Activated CD4-positive, alpha-beta T cell treated with anti-CD3 and anti-CD28 coated beads, Interleukin-2, amount 10 ng/mL, durations not matched to agents 7 days and 5 days (primary cell): Measurements from ENCODE around the gene FAM120B. TPM values are rescaled to one million over a fixed set of nuclear protein-coding genes. Genes with fewer than 3 reads are reported as not detected.
A peak's percentile ranks its signal among the peaks of the same experiment; 100 is the strongest.

Experiments
- CTCF ChIA-PET: fragments of 350-600 bp; sonication (Branson Sonifier 250); formaldehyde crosslinking; loops from one replicate; lab custom pipeline; 2021; ENCODE audit warnings: antibody characterized with exemption; lab: Charles Lee
- POLR2A ChIA-PET: fragments of 350-600 bp; sonication (Branson Sonifier 250); formaldehyde crosslinking; loops from one replicate; lab custom pipeline; 2021; ENCODE audit warnings: antibody characterized with exemption; lab: Charles Lee
- DNase-seq: peaks from one replicate; pipeline ENCODE4 v3.0.0-alpha.2; 2020
- H3K27ac Mint-ChIP-seq: one replicate; pipeline ENCODE4 v1.8.0; 2021; ENCODE audit warnings: mild to moderate bottlenecking, moderate library complexity, mixed read lengths
- H3K27me3 Mint-ChIP-seq: one replicate; pipeline ENCODE4 v1.8.0; 2021; ENCODE audit warnings: mixed read lengths
- H3K36me3 Mint-ChIP-seq: one replicate; pipeline ENCODE4 v1.8.0; 2021; ENCODE audit warnings: low read depth, mixed read lengths
- H3K4me1 Mint-ChIP-seq: one replicate; pipeline ENCODE4 v1.8.0; 2021; ENCODE audit warnings: mixed read lengths
- H3K4me3 Mint-ChIP-seq: one replicate; pipeline ENCODE4 v1.8.0; 2021; ENCODE audit warnings: mild to moderate bottlenecking, moderate library complexity, mixed read lengths
- H3K9me3 Mint-ChIP-seq: one replicate; pipeline ENCODE4 v1.8.0; 2021; ENCODE audit warnings: mixed read lengths
- total RNA-seq, 2 experiments: library from RNA; stranded (reverse); gene quantifications; one replicate each; pipeline ENCODE4 v1.2.3, GENCODE V29; 2021

Gene FAM120B
- total RNA-seq, 2 experiments from 2014 or later, result 29.8 to 33.0 TPM

DNA sequence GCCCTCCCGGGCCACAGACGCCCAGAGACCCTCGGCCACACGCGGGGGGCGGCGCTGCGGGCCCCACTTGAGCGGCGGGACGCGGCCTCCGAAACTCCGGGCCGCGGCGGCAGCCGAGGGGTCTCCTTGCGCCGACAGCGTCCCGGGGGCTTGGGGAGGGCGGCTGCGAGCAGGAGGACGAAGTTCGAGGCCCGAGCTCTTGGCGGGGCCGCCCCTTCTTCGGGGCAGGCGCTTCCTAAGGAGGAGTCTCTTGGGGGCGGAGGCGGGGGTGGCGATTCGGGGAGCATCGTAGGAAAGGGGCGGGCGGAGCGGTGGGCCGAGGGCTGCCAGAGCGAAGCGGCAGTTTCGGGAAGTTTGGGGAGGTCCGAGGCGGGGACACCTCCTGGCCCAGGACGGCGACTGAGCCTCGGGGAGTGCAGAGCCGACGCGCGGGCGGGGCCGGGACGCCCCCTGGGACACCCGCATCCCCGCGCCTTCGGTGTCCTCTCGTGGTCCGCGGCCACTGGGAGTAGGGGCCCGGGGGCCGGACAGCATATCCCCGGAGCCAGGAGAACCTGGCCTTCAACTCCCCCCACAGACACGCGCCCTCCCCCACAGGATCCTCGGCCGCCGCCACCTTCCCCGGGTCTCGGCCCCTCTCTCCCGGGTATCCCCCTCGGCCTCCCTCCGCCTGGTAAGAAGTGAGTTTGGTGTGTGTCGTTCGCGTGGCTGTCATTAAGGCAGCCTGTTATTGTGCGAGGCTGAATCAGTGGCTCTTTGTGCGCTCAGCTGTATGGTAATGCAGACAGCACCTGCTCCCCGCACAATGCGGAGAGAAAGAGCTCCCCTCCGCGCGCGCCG is 15.1 kb upstream of the FAM120B start:
- H3K27me3 Mint-ChIP-seq, result peaks cover 73% of the 10 kb centered on the region
- peak overlapping the region; percentile 47 for H3K27ac Mint-ChIP-seq
- CTCF ChIA-PET, result interaction anchor here (1.6 to 1.7 kb wide), 2 partner anchors 13 to 18 kb away, joined by 5 to 6 read pairs; no protein-coding TSS in a partner anchor
- peak; percentile 48 for DNase-seq
- H3K9me3 Mint-ChIP-seq, result no peaks in the 10 kb centered on the region
- POLR2A ChIA-PET, result no interaction called here
- peak overlapping the region; percentile 65 for H3K4me3 Mint-ChIP-seq
- H3K36me3 Mint-ChIP-seq, result peaks cover 2% of the 10 kb centered on the region
- peaks cover 46% of the 10 kb centered on the region for H3K4me1 Mint-ChIP-seq

DNA sequence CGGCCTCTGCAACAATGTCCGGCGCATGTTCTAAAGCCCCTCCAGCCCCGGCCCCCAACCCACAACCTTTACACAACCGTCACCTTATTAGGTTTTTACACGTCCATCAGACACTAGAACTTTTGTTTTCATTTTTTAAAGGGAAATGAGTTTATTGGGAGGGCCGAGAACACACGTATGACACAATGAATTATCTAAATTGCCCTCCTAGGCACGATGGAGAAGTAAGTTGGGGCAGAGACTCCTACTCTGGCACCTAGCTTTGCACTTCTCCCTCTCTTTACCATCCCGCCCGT is 14.5 kb upstream of the FAM120B start:
- peaks cover 67% of the 10 kb centered on the region for H3K27me3 Mint-ChIP-seq
- peak overlapping the region; percentile 65 for H3K4me3 Mint-ChIP-seq
- H3K9me3 Mint-ChIP-seq, result no peaks in the 10 kb centered on the region
- peaks cover 2% of the 10 kb centered on the region for H3K36me3 Mint-ChIP-seq
- POLR2A ChIA-PET, result no interaction called here
- DNase-seq, result no peak
- CTCF ChIA-PET, result interaction anchor here (1.6 to 1.7 kb wide), 2 partner anchors 12 to 18 kb away, joined by 5 to 6 read pairs; no protein-coding TSS in a partner anchor
- H3K4me1 Mint-ChIP-seq, result peaks cover 42% of the 10 kb centered on the region
- H3K27ac Mint-ChIP-seq, result no peak overlapping the region

DNA sequence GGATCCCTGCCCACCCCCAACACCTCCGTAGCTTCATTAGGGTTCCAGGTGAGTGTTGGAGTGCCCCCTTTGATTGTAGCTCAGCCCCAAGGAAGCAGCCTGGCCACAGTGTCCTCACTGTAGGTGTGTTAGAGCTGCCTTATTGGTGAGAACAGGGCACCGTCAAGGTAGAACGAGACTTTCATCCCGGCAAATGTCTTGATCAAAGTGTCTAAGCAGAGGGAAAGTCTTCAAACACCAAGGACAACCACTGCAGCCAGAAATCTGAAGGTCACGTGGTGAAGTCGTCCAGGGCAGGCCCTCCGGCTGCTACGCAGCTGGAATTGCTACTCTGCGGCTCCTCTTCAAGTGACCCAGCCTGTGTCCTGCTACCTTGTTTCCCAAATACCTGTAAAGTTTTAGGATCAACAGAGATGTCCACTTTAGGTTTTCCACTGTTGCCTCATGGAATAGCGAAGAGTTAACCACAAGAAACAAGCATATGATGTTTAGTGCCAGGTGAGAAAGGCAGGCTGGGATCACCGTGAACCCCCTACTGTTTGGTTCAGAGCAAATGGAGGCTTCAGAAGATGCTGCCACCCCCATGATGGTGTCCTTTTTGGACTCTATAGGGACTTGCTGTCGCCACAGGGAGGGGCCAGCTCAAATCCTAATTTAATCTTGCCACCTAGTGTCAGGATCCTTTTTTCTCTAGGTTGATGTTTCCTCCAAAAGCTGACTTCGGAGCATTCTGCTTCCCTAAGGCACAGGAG is 14.0 kb upstream of the FAM120B start:
- H3K4me1 Mint-ChIP-seq, result peaks cover 42% of the 10 kb centered on the region
- no peak for DNase-seq

DNA sequence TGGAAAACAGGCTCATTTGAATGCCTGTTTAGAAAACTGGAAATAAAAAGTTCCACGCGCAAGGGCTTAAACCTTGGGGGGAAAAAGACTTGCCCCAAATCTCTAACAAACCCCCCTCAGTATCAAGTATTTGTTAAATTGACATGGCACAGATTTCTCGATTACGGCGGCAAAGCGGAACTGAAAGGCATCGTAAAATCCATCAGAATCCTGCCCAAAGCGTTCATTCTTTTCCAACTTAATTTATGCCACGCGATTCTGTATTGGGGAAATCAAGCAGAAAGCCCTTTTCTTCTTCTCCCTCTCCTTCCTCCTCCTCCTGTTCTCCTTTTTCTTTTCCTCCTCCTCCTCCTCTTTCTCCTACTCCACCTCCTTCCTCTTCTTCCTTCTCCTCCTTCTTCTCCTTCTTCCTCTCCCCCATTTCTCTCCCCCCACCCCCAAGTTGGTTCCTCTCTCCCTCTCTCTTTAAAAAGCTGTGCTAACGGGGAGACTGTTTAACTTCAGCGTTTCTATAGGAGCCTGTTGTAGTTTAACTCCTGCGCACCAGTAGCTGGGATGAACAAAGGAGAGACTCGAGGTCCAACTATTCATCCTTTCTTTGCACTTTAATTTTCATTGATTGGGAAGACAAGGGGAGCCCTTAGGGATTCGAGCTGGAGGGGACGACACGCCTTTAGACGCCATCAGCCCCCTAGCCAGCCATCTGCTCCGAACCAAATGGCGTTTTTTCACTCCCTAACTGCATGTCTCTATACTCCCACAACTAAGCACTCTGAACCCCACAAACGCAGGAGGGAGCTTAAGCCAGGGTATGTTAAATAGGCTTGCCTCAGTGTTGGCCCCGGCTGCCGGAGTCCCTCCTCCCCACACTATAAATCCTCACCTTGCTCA is 13.0 kb upstream of the FAM120B start:
- H3K27ac Mint-ChIP-seq, result no peak overlapping the region
- H3K36me3 Mint-ChIP-seq, result peaks cover 2% of the 10 kb centered on the region
- peaks cover 37% of the 10 kb centered on the region for H3K4me1 Mint-ChIP-seq
- no peaks in the 10 kb centered on the region for H3K9me3 Mint-ChIP-seq
- ChIA-PET POLR2A (interaction anchor here (0.5 kb wide), 1 partner anchor 109 kb away, joined by 8 read pairs; no protein-coding TSS in a partner anchor), CTCF (interaction anchor here (0.6 to 1.7 kb wide), 3 partner anchors 10 to 12 kb away, joined by 3 to 8 read pairs (median 5); no protein-coding TSS in a partner anchor)
- peaks cover 71% of the 10 kb centered on the region for H3K27me3 Mint-ChIP-seq
- H3K4me3 Mint-ChIP-seq, result no peak overlapping the region
- no peak for DNase-seq

More for the DNA sequence above, 14.0 kb upstream of the FAM120B start:
- Mint-ChIP-seq H3K9me3 (no peaks in the 10 kb centered on the region), H3K4me3 (no peak overlapping the region), H3K36me3 (peaks cover 2% of the 10 kb centered on the region), H3K27ac (no peak overlapping the region), H3K27me3 (peaks cover 70% of the 10 kb centered on the region)
- CTCF ChIA-PET, result interaction anchor here (1.6 to 1.7 kb wide), 2 partner anchors 12 to 19 kb away, joined by 5 to 6 read pairs; no protein-coding TSS in a partner anchor
- POLR2A ChIA-PET, result interaction anchor here (0.5 kb wide), 1 partner anchor 108 kb away, joined by 8 read pairs; no protein-coding TSS in a partner anchor

DNA sequence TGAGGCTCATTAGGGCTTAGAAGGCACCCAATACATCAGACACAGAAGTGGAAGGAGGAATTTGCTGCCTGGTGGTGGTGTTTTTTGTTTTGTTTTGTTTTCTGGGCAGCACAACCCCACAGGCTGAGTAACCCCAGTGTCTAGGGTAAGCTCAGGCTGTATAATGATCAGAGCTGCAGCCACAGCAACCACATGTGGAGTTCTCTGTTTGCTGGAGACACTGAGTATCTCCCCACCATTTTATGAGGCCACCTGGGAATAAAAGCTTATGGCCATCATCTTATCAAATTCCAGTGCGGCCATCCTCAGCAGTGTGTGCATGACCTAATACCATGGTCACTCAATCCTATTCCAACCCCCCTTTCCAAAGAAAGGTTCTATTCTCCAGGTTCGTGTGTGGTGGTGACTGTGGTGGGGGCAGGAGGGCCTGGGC is 12.2 kb upstream of the FAM120B start:
- no peak overlapping the region for H3K4me3 Mint-ChIP-seq
- POLR2A ChIA-PET, result no interaction called here
- no peaks in the 10 kb centered on the region for H3K9me3 Mint-ChIP-seq
- DNase-seq, result no peak
- peaks cover 73% of the 10 kb centered on the region for H3K27me3 Mint-ChIP-seq
- no peak overlapping the region for H3K27ac Mint-ChIP-seq
- peaks cover 2% of the 10 kb centered on the region for H3K36me3 Mint-ChIP-seq
- CTCF ChIA-PET, result interaction anchor here (1.7 kb wide), 1 partner anchor 11 kb away, joined by 8 read pairs; no protein-coding TSS in a partner anchor
- peaks cover 32% of the 10 kb centered on the region for H3K4me1 Mint-ChIP-seq

DNA sequence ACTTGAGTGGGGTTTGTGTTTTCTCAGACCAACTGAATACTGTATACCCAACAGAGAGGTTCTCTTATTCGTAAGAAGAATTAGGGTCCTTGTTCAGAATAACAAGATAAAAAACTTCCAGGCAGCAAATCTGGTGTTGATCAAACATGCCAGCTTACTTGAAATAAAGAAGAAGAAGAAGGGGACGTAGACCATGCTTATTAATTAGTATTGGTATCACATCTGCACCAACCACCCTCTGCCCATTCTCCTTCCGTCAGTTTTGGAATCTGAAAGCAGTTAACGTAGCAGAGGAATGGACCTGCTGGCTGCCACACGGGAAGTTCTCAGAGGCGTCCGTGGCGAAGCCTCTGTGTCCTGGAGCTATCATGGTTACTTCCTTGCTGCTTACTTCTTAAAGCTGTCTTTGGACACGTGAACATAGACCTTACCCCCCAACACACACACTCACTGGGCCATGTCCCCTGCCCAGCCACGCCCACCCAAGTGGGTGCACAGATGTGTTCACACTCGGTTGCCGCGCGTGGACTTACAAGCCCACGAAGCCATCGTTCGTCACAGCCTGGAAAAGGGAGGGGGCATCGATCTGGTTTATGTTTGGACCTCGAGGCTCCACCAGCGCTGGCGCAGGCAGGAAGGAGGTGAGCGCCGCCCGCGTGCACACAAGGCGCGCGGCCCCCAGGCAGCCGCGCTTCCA is 11.6 kb upstream of the FAM120B start:
- DNase-seq, result no peak
- Mint-ChIP-seq H3K4me1 (peaks cover 32% of the 10 kb centered on the region), H3K27ac (no peak overlapping the region), H3K4me3 (peak overlapping the region; percentile 39), H3K27me3 (peaks cover 77% of the 10 kb centered on the region), H3K9me3 (no peaks in the 10 kb centered on the region), H3K36me3 (peaks cover 2% of the 10 kb centered on the region)
- CTCF ChIA-PET, result interaction anchor here (1.7 kb wide), 1 partner anchor 10 kb away, joined by 8 read pairs; no protein-coding TSS in a partner anchor
- POLR2A ChIA-PET, result no interaction called here

DNA sequence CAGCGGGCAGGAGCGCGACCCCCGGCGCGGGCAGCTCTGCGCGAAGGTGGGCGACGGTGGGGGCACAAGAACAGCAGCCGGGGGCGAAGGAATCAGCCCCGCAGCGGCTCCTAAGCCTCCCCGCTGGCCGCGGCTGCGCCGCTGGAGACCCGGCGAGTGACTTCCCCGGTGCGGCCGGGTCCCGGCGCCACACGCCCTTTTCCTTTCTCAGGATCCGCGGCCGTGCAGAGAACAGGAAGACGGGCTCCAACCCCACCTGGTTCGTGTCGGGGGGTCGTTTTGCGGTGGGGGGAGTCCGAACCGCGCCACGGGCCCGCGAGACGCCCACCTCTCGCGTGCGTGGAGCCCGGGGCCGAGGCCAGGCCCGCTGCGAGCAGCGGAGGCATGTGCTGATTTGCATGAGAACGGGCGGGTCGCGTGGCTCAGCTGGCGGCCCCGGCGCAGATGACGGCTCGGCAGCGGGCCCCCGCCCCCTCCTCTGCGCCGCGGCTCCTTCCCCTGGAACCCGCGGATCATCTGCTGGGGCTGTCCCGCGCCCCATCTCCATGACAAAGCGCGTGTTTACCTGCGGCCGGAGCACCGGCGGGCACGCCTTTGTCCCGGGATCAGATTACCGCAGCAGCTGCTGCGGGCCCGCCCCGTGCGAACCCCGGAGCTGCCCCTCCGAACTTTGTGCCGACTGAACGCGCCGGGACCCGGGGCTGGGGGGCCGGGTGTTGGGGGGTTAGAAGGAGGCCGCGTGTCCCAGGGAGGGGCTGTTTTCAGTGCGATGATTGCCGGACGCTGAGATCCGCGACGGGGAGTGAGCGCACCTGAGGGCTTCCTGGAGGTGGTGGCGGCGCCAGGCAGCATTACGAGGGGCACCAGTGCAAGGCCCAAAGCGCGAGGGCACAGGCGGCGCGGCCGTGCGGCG is 10.8 kb upstream of the FAM120B start:
- no peak for DNase-seq
- Mint-ChIP-seq H3K27ac (no peak overlapping the region), H3K4me1 (peaks cover 27% of the 10 kb centered on the region), H3K4me3 (peak overlapping the region; percentile 54), H3K27me3 (peaks cover 78% of the 10 kb centered on the region), H3K36me3 (no peaks in the 10 kb centered on the region), H3K9me3 (peaks cover 4% of the 10 kb centered on the region)
- ChIA-PET POLR2A (no interaction called here), CTCF (interaction anchor here (1.7 kb wide), 1 partner anchor 9 kb away, joined by 8 read pairs; no protein-coding TSS in a partner anchor)

DNA sequence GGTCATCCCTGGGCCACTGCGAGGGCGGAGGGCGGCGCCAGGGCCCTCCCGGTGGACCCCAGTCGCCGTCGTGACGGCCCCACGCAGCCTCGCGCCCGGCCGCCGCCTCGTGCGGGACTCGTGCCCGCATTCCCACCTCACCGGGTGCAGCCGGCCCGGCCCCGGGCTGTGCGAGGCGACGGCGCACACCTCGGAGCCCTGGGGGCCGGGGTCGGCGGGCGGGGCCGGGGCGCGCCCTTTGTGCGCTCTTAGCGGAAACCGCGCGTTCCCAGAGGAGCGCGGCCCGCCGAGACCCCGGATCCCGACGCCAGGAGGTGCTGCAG is 10.2 kb upstream of the FAM120B start:
- Mint-ChIP-seq H3K9me3 (peaks cover 7% of the 10 kb centered on the region), H3K27me3 (peaks cover 81% of the 10 kb centered on the region), H3K36me3 (peaks cover under 1% of the 10 kb centered on the region), H3K27ac (no peak overlapping the region), H3K4me3 (no peak overlapping the region), H3K4me1 (peaks cover 27% of the 10 kb centered on the region)
- ChIA-PET CTCF (no interaction called here), POLR2A (no interaction called here)
- DNase-seq, result no peak

DNA sequence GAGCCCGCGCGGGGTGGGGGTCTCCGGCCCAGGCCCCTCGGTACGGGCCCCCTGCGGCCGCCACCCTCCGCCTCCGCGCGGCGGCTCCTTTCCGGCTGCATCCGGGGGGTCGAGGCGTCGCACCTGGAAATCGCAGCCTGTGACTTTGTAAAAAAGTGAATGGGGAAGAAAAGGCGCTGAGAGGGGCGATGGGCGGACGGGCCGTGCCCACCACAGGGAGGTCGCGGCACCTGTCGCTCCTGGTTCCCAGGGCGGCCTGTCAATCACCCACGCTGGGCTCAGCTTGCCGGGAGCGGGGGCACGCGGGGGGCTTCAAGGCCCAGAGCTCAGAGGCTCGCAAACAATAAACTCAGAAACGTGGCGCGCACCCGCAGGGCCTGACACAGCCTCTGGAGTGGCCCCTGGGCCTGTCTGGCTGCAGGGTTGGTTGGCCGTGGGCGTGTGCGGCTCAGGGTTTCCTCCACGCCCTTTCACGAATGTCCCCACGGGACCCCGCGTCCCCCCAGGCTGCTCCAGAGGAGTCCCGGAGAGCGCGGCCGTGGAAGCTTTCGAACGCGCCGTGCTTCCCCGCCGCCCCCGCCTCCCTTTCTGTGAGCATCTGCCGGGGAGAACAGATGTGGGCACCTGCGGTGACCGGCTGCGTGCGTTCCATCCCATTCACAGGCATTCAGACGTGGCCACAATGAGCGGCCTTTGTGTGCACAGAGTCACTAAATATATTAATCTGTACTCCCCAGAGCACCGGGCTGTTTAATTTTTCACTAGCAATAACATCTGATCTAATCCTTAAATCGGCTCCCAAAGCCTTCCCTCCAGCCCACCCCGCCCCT is 9.6 kb upstream of the FAM120B start:
- peaks cover 83% of the 10 kb centered on the region for H3K27me3 Mint-ChIP-seq
- no peak overlapping the region for H3K27ac Mint-ChIP-seq
- no peak for DNase-seq
- H3K9me3 Mint-ChIP-seq, result peaks cover 12% of the 10 kb centered on the region
- no peak overlapping the region for H3K4me3 Mint-ChIP-seq
- peaks cover 24% of the 10 kb centered on the region for H3K4me1 Mint-ChIP-seq
- H3K36me3 Mint-ChIP-seq, result peaks cover 3% of the 10 kb centered on the region
- ChIA-PET POLR2A (no interaction called here), CTCF (no interaction called here)

DNA sequence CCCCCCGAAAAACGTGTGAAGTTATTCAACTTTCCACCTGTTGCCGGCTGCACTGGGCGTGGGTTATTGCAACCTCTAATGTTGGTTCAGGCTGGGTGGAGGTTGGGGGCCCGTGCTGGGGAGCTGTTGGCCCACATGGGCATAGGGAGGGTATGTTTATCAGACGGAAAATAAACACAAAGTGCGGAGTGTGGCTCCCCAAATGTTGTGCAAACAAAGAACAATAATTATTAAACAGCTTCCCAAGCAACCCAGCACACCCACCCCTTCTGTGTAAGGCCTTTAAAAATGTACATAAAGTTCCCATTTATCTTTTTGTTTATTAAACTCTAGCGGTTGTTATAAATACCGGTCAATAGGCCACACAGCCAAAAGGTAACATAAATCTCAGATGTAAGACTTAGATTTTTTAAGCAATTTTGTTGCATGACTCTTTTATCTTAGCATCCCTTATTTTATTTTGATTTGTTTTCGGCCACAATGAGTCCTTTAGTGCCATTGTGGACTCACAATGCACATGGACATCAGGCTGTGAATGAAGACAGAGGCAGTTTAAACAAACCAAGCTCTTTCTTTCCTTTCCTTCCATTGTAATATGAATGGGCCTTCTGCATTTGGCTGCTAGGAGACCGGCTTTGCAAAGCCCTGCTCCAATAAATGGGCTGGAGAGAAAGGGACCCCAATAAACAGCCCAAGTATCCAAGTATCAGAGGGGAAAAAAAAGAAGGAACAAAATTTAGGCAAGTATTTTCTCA is 8.8 kb upstream of the FAM120B start:
- POLR2A ChIA-PET, result no interaction called here
- Mint-ChIP-seq H3K36me3 (peaks cover 3% of the 10 kb centered on the region), H3K4me1 (peaks cover 17% of the 10 kb centered on the region), H3K9me3 (peaks cover 14% of the 10 kb centered on the region), H3K27ac (no peak overlapping the region), H3K4me3 (no peak overlapping the region), H3K27me3 (peaks cover 80% of the 10 kb centered on the region)
- CTCF ChIA-PET, result no interaction called here
- no peak for DNase-seq
